K562 (cell line): Measurements from ENCODE around the gene SPDEF. TPM values are rescaled to one million over a fixed set of nuclear protein-coding genes. Genes with fewer than 3 reads are reported as not detected.

Experiments
- CUX1 ChIP-seq: fragments of 200-800 bp; sonication (Bioruptor generic); IDR thresholded peaks from 2 replicates; pipeline ENCODE4 v1.6.1; 2016; ENCODE audit warnings: missing genetic modification characterization, missing compliant biosample characterization
- EP400 ChIP-seq: fragments of 450-650 bp; IDR thresholded peaks from 2 replicates; pipeline ENCODE4 v1.6.1; 2017; ENCODE audit warnings: antibody characterized with exemption, mild to moderate bottlenecking, moderate library complexity
- ETS1 ChIP-seq: conservative IDR thresholded peaks from 2 replicates; pipeline ENCODE4 v1.6.1; 2011; ENCODE audit warnings: low read depth, mild to moderate bottlenecking, low read length; ENCODE audit not compliant: control insufficient read depth
- GABPB1 ChIP-seq: sonication (generic); formaldehyde crosslinking; IDR thresholded peaks from 2 replicates; pipeline ENCODE4 v1.8.0; 2022; ENCODE audit warnings: mild to moderate bottlenecking, missing genetic modification reagents
- KAT2B ChIP-seq: IDR thresholded peaks from one replicate; pipeline ENCODE4 v1.6.1; 2012; ENCODE audit warnings: low read depth, mild to moderate bottlenecking, control low read depth, inconsistent platforms, low read length, moderate library complexity
- MYNN ChIP-seq, 2 experiments: sonication (generic); formaldehyde crosslinking in 1 of 2; IDR thresholded peaks; 2 replicates each; pipeline versions ENCODE4 v1.5.0 to v1.6.1; 2016 to 2020; ENCODE audit warnings: antibody characterized with exemption in 1 of 2, missing genetic modification reagents in 1 of 2
- RBM25 ChIP-seq: fragments of 200-400 bp; formaldehyde crosslinking; IDR thresholded peaks from 2 replicates; pipeline ENCODE4 v1.6.1; 2018; ENCODE audit warnings: low read length, low read depth, moderate library complexity; ENCODE audit not compliant: severe bottlenecking
- RHOXF2B ChIP-seq: fragments of 250-450 bp; sonication (Bioruptor Pico); conservative IDR thresholded peaks from 2 replicates; pipeline ENCODE4 v1.5.1; 2021
- STAT5B ChIP-seq: fragments of 250-450 bp; sonication (Bioruptor Pico); IDR thresholded peaks from 2 replicates; pipeline ENCODE4 v1.8.0; 2021; ENCODE audit warnings: mild to moderate bottlenecking, inconsistent platforms
- polyA plus RNA-seq, 8 experiments: library from polyadenylated mRNA; depleted of rRNA in 4 of 8; stranded (reverse) in 5 of 8; unstranded in 3 of 8; fragments of >200 nt; fragmentation: Nextera tagmentation in 2 of 8; fragmentation: Illumina TruSeq in 1 of 8; extraction: Ambion mirVana in 2 of 8; extraction: Trizol in 1 of 8; gene quantifications; 2 replicates each; pipeline versions ENCODE4 v1.2.1 to v1.2.3, GENCODE V29; 2011 to 2014; ENCODE audit warnings: inconsistent platforms in 1 of 8, missing spikeins in 1 of 8
- total RNA-seq, 7 experiments: library from RNA; depleted of rRNA in 6 of 7; stranded (reverse); fragments of >200 nt in 6 of 7; fragmentation: Illumina TruSeq in 2 of 7; extraction: Trizol in 2 of 7; gene quantifications; 2 replicates each; pipeline versions ENCODE4 v1.2.1 to v1.2.3, GENCODE V29; 2011 to 2021; ENCODE audit warnings: low replicate concordance in 1 of 7
- TF ChIP-seq, protein P1 (sequence below), 2 experiments: fragments of 450-650 bp; IDR thresholded peaks; 2 replicates each; pipeline ENCODE4 v1.6.1; 2016; ENCODE audit warnings: mild to moderate bottlenecking in 2 of 2, borderline replicate concordance in 1 of 2, low read depth in 1 of 2, moderate library complexity in 1 of 2

The SPDEF gene
- total and polyA plus RNA-seq, 9 of the 15 experiments (the other 6 are each of a cell fraction or from before 2014, with no cell fraction given): 0.04 to 0.12 (median 0.11) TPM; not detected in 5

DNA sequence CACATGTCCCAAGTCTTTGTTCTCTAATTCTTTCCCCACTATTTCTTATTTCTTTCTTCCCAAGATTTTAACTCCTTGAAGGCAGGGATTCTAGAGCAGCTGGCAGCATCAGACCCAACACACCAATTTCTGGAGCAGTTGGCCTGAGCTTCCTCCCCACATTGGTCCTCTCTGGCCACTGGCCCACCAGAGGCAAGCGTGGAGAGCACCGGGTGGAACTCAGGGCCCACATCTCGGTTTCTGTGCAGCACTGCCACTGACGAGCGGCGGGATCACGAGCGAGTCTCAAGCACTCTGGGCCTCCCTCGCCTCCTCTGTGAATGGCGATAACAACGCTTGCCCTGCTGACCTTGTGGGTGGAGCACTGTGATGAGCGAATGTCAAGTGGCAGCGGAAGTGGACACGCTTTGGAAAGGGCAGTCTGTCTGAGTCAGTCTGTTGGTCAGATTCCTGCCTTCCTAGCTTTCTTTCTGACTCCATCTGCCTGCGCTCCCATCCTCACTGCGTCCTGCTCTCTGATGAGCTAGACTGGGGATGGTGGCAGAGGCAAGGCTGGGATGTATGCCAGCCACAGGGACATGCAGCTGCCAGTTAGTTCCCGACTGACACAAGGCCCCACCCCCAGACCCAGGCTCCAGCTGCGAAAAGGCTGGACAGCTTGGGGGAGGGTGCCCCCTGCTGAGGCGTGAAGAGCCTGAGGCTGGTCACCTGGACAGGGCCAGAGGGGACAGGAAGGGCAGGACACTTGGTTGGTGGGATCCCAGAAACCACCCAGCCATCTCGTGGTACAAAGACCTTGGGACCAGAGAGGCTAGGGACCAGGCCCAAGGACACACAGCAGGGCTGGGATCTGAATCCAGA lies 4.5 kb upstream of the SPDEF start (continued):
- TF ChIP-seq CUX1 (CRISPR knock-in tag): no peak
- TF ChIP-seq ETS1: peak; percentile 60
- peak; percentile 83 for TF ChIP-seq GABPB1 (CRISPR knock-in tag)
- TF ChIP-seq MYNN (IDR thresholded peaks at IDR 0.05): peak; percentile 91
- no peak for TF ChIP-seq MYNN (CRISPR knock-in tag; IDR thresholded peaks at IDR 0.05)
- TF ChIP-seq, protein P1, sequence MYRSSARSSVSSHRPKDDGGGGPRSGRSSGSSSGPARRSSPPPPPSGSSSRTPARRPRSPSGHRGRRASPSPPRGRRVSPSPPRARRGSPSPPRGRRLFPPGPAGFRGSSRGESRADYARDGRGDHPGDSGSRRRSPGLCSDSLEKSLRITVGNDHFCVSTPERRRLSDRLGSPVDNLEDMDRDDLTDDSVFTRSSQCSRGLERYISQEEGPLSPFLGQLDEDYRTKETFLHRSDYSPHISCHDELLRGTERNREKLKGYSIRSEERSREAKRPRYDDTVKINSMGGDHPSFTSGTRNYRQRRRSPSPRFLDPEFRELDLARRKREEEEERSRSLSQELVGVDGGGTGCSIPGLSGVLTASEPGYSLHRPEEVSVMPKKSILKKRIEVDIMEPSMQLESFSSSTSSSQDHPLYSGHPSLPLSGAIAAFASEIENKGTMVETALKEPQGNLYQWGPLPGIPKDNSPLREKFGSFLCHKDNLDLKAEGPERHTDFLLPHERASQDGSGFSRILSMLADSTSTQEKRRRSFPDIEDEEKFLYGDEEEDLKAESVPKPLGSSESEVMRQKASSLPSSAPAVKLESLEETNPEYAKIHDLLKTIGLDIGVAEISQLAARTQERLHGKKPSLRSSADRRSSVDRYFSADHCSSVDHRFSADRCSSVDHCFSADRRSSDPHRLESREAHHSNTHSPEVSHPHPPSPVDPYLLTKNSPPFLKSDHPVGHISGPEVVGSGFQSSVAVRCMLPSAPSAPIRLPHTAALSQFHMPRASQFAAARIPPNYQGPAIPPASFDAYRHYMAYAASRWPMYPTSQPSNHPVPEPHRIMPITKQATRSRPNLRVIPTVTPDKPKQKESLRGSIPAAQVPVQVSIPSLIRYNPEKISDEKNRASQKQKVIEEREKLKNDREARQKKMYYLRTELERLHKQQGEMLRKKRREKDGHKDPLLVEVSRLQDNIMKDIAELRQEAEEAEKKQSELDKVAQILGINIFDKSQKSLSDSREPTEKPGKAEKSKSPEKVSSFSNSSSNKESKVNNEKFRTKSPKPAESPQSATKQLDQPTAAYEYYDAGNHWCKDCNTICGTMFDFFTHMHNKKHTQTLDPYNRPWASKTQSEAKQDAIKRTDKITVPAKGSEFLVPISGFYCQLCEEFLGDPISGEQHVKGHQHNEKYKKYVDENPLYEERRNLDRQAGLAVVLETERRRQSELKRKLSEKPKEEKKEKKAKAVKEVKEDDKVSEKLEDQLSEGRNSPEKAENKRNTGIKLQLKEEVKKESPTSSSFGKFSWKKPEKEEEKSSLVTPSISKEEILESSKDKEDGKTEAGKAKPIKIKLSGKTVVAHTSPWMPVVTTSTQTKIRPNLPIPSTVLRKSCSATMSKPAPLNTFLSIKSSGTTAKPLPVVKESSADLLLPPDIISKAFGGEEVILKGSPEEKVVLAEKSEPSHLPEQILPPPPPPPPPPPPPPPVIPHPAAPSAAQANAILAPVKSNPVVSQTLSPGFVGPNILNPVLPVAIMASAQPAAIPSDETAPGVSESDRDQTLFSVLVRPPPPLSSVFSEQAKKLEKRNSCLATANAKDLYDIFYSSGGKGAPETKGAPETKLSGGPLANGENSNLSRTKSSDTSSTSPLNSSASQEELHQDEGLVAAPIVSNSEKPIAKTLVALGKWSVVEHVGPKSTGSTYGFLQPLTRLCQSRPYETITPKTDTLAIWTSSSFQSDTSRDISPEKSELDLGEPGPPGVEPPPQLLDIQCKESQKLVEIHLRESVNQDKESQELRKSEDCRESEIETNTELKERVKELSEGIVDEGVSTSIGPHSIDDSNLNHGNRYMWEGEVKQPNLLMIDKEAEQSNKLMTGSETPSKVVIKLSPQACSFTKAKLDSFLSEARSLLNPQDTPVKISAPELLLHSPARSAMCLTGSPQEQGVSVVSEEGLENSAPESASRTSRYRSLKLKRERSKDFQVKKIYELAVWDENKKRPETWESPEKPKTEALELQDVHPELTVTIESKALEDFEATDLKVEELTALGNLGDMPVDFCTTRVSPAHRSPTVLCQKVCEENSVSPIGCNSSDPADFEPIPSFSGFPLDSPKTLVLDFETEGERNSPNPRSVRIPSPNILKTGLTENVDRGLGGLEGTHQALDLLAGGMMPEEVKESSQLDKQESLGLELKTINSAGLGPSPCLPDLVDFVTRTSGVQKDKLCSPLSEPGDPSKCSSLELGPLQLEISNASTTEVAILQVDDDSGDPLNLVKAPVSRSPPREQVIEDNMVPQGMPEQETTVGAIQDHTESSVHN (IDR thresholded peaks at IDR 0.05; ENCODE audit: borderline replicate concordance in 1 of 2, low read depth in 1 of 2): no peak
- no peak for TF ChIP-seq STAT5B
- no peak for TF ChIP-seq KAT2B
- TF ChIP-seq RBM25: peak; percentile 95
- TF ChIP-seq RHOXF2B: 0 out of 2 replicates have a peak, but pooled peaks have one; percentile 25
- peak; percentile 73 for TF ChIP-seq EP400
